WERI-Rb-1 (cell line): ENCODE results near the gene CALML5.

ENCODE experiments used
- DNase-seq: peaks from one replicate; pipeline ENCODE4 v3.0.0-alpha.2; 2020
- H3K27ac ChIP-seq: fragments of 250-450 bp; sonication (Bioruptor Pico); 2 replicates; pipeline ENCODE4 v1.5.1; 2020; ENCODE audit warnings: mild to moderate bottlenecking, moderate library complexity
- H3K27me3 ChIP-seq: fragments of 250-450 bp; sonication (Bioruptor Pico); 2 replicates; pipeline ENCODE4 v1.5.1; 2021; ENCODE audit warnings: mild to moderate bottlenecking, low read depth, moderate library complexity; ENCODE audit not compliant: insufficient read depth, severe bottlenecking
- H3K36me3 ChIP-seq: fragments of 250-450 bp; sonication (Bioruptor Pico); 2 replicates; pipeline ENCODE4 v1.5.1; 2020; ENCODE audit warnings: mild to moderate bottlenecking, moderate library complexity
- H3K4me3 ChIP-seq: 2 replicates; pipeline ENCODE4 v1.5.1; 2011; ENCODE audit warnings: low read depth, mild to moderate bottlenecking, control low read depth, low read length
- H3K9me3 ChIP-seq: fragments of 250-450 bp; sonication (Bioruptor Pico); 2 replicates; pipeline ENCODE4 v1.5.1; 2021; ENCODE audit warnings: mild to moderate bottlenecking, moderate library complexity; ENCODE audit not compliant: severe bottlenecking
- TF ChIP-seq, protein P1 (sequence below): IDR thresholded peaks from 2 replicates; pipeline ENCODE4 v1.5.1; 2011; ENCODE audit warnings: low read depth, mild to moderate bottlenecking, control low read depth, inconsistent platforms, low read length

CALML5 gene

GRCh38 chr10:5536486-5537081, 37.2 kb upstream of the CALML5 start:
- no peaks in the 10 kb centered on the region for H3K9me3 ChIP-seq
- H3K4me3 ChIP-seq = no peak overlapping the region
- TF ChIP-seq, protein P1, sequence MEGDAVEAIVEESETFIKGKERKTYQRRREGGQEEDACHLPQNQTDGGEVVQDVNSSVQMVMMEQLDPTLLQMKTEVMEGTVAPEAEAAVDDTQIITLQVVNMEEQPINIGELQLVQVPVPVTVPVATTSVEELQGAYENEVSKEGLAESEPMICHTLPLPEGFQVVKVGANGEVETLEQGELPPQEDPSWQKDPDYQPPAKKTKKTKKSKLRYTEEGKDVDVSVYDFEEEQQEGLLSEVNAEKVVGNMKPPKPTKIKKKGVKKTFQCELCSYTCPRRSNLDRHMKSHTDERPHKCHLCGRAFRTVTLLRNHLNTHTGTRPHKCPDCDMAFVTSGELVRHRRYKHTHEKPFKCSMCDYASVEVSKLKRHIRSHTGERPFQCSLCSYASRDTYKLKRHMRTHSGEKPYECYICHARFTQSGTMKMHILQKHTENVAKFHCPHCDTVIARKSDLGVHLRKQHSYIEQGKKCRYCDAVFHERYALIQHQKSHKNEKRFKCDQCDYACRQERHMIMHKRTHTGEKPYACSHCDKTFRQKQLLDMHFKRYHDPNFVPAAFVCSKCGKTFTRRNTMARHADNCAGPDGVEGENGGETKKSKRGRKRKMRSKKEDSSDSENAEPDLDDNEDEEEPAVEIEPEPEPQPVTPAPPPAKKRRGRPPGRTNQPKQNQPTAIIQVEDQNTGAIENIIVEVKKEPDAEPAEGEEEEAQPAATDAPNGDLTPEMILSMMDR = no peak
- H3K27ac ChIP-seq = no peak overlapping the region
- no peaks in the 10 kb centered on the region for H3K36me3 ChIP-seq
- H3K27me3 ChIP-seq = no peaks in the 10 kb centered on the region
- DNase-seq = no peak

DNA sequence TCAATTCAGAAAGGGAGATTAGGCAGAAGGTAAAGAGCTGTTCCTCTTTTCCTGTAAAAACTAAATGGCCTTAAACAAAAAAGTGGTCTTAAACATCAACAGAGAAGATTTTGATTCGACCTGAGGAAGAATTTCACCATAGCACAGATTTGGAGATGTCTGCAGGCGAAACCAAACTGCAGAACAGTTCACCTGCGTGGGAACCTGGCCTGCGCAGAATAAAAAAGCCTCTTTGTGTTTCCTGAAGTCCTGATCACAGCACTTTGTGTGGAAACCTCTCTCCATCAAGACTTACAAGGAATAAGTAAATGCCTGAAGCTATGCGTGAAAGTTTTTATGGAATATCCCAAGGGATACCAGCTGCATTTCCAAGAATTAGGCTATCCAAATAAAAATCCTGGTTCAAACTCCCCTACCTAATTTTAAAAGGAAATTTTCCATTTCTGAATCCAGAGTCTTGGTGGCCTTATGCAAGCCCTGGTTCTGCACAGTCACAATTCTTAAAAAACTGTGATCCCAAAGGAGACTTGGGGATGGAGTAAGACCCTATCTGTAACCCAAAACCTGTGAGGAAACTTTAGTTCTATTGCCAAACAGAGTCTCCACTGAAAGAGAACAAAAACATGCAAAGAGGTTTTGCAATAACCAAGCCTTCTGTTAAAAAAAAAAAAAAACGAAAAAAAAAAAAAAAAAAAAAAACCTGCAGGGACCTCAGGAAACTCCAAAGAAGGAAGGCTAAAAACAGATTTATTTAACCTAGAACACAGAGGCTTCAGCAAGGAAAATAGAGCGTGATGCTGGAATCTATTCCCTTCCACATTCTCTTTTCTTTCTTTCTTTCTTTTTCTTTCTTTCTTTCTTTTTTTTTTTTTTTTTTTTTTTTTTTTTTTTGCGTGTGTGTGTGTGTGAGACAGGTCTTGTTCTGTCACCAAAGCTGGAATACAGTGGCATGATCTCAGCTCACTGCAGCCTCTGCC, 35.8 kb upstream of the CALML5 start:
- no peaks in the 10 kb centered on the region for H3K36me3 ChIP-seq
- H3K27ac ChIP-seq = no peak overlapping the region
- DNase-seq = no peak
- H3K27me3 ChIP-seq = no peaks in the 10 kb centered on the region
- H3K9me3 ChIP-seq = no peaks in the 10 kb centered on the region
- H3K4me3 ChIP-seq = no peak overlapping the region
- TF ChIP-seq, protein P1 = no peak

DNA sequence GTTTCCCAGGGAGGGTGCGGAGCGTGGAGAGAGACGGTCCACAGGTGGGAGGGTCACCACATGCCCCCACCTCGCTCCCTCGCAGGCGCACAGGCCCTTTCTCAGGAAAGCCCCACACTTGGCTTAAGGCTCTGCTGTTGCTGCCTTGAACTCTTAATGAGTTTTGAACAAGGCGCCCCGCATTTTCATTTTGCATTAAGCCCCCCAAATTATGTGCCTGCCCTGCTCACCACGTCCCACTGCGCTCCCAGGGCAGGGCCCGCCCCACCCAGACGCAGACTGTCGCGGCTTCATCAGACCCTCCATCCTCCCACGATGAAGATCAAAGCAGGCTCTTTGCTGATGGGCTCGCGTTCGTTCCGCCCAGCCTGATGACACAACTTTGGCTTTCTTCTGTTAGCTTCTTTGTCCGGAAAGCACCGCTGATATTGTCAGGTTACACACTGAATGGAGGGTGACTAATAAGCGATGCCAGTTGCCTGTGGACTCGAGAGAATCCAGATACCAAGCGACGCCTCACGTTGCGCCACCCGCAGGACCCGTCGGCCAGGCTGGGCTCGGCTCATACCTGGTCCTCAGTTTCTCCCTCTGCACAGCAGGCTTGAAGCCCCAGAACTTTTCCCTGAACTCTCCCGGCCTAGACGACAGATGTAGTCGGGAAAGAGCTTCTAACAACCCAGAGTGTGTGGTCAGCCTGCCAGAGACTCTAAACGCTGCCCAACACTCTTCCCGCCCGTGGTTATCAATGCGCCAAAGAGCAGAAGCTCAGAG, 34.9 kb upstream of the CALML5 start:
- Histone ChIP-seq H3K27ac (no peak overlapping the region), H3K9me3 (no peaks in the 10 kb centered on the region), H3K27me3 (no peaks in the 10 kb centered on the region), H3K4me3 (no peak overlapping the region), H3K36me3 (no peaks in the 10 kb centered on the region)
- DNase-seq = no peak
- TF ChIP-seq, protein P1 = no peak

GRCh38 chr10:5533098-5533731, 33.8 kb upstream of the CALML5 start:
- DNase-seq = no peak
- no peak overlapping the region for H3K27ac ChIP-seq
- no peak overlapping the region for H3K4me3 ChIP-seq
- TF ChIP-seq, protein P1 = no peak
- no peaks in the 10 kb centered on the region for H3K36me3 ChIP-seq
- no peaks in the 10 kb centered on the region for H3K9me3 ChIP-seq
- no peaks in the 10 kb centered on the region for H3K27me3 ChIP-seq

DNA sequence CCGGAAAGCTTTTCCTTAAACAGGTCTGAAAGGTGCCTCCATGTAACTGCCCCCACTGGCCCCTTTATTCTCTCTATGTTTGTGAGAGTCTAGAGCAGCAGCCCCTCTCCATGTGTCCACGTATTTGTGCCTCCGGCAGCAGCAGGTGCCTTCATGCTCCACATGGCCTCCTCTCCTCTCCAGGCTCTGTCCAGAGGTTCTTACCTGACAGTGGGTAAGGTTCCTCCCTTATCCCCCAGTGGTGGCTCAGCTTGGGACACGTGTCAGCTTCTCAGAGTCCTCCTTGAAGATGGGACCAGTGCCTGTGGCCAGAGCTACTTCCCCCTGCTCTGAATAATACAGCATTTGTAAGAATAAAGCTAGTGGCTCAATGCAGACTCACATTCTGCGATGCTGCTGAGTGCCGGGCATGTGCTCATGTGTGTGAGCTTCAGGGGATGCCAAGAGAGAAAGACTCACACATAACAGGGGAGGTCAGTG, 33.3 kb upstream of the CALML5 start:
- H3K27ac ChIP-seq = no peak overlapping the region
- H3K36me3 ChIP-seq = no peaks in the 10 kb centered on the region
- TF ChIP-seq, protein P1 = no peak
- no peak overlapping the region for H3K4me3 ChIP-seq
- no peaks in the 10 kb centered on the region for H3K27me3 ChIP-seq
- no peaks in the 10 kb centered on the region for H3K9me3 ChIP-seq
- no peak for DNase-seq
